Measurements from ENCODE around the gene SLC17A9. TPM values are rescaled to one million over a fixed set of nuclear protein-coding genes. Genes with fewer than 3 reads are reported as not detected.

SLC17A9 gene
- total and polyA plus RNA-seq, 2 of the 8 experiments (the other 6 are each of a cell fraction or from before 2014, with no cell fraction given): 23.5 to 35.2 TPM

DNA sequence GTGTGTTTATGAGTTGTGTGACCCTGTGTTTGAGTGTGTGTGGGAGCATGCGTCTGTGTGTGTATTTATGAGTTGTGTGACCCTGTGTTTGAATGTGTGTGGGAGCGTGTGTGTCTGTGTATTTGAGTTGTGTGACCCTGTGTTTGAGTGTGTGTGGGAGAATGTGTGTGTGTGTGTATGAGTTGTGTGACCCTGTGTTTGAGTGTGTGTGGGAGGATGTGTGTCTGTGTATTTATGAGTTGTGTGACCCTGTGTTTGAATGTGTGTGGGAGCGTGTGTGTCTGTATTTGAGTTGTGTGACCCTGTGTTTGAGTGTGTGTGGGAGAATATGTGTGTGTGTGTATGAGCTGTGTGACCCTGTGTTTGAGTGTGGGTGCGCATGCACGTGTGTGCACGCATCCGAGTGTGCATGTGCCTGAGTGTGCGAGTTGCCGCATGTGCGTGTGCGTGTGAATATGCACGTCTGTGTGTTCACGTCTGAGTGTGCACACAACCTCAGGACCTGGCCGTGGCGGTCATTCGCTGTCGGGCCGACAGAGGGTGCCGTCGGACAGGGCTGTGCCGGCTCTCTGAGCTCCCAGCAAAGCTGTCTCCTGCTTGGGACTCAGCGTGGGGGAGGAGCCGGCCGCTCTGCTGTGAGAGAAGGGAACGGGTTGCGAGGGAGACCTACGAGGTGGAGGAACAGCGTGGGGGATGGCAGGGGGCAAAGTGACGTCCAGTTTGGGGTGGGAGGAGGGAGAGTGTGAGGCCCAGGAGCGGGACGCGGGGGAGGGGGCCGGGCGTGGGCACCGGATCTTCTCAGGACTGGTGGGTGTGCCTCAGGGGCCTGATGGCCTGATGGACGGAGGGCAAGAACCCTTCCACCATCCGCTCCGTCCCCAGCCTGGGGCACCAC, 19.7 kb downstream of the SLC17A9 start:
- CTCF ChIA-PET (ENCODE audit: partially characterized antibody): interaction anchor here (0.6 to 1.8 kb wide), 33 partner anchors 13 to 380 kb away, joined by 3 to 9 read pairs (median 4); partner anchors contain the start of gene BIRC7
- peak overlapping the region; percentile 18; the same call in 1 of the 2 replicates for H2BK20ac ChIP-seq (ENCODE audit: low read length)
- peaks cover 13% of the 10 kb centered on the region; the same call in 1 of the 2 replicates for H3K23me2 ChIP-seq (ENCODE audit: low read depth, low read length)
- H4K8ac ChIP-seq (ENCODE audit: extremely low read depth, insufficient read depth, low read length): no peak overlapping the region
- peaks cover 8 to 37% (median 23%) of the 10 kb centered on the region in 4 experiments for H3K27me3 ChIP-seq (replicated peaks in 1 of 4; ENCODE audit: control insufficient read depth in 3 of 4, extremely low read depth in 1 of 4, insufficient read depth in 3 of 4, low read length in 3 of 4)
- H3K36me3 ChIP-seq (ENCODE audit: control insufficient read depth in 2 of 4, insufficient read depth in 4 of 4, low read length in 3 of 4): no peaks in the 10 kb centered on the region
- peaks cover 2 to 20% (median 11%) of the 10 kb centered on the region in 4 experiments for H3K4me1 ChIP-seq (replicated peaks in 1 of 4; ENCODE audit: control insufficient read depth in 3 of 4, insufficient read depth in 4 of 4, low read length in 3 of 4)
- no peak overlapping the region for H2BK5ac ChIP-seq (ENCODE audit: low read depth, low read length)
- H2BK15ac ChIP-seq (ENCODE audit: low read length): 0 out of 2 replicates have a peak overlapping the region, but pooled peaks have one; percentile 93
- H4K5ac ChIP-seq (ENCODE audit: insufficient read length, low read depth, low read length): no peak overlapping the region
- H3K4me3 ChIP-seq (ENCODE audit: extremely low read depth in 1 of 4, insufficient read depth in 2 of 4, low read depth in 3 of 4, low read length in 4 of 4): peak overlapping the region in 3 of 4 experiments; percentile 15 to 55 (median 34); a peak in 5 of 8 replicates
- H2BK120ac ChIP-seq (replicated peaks; ENCODE audit: low read depth, low read length): peak overlapping the region; percentile 72
- peak; percentile 38 to 97 for DNase-seq (ENCODE audit: low read depth in 1 of 2, low spot score in 2 of 2)
- no peaks in the 10 kb centered on the region for H3K79me1 ChIP-seq (ENCODE audit: low read depth, low read length)
- no peak for FAIRE-seq
- 0 out of 2 replicates have a peak overlapping the region, but pooled peaks have one; percentile 56 for H2AK5ac ChIP-seq (ENCODE audit: low read depth, low read length)
- no peak overlapping the region for H3K9ac ChIP-seq (replicated peaks in 1 of 4; ENCODE audit: extremely low read depth in 1 of 4, low read depth in 3 of 4, low read length in 3 of 4)
- POLR2A ChIA-PET (ENCODE audit: partially characterized antibody): interaction anchor here (0.8 to 1.8 kb wide), 6 partner anchors 27 to 56 kb away, joined by 3 to 12 read pairs (median 4); partner anchors contain the start of gene BHLHE23
- H3K14ac ChIP-seq (ENCODE audit: insufficient read length): no peak overlapping the region
- H3K18ac ChIP-seq (ENCODE audit: extremely low read depth, low read length): peak overlapping the region; percentile 60
- H3K79me2 ChIP-seq (ENCODE audit: control insufficient read depth in 1 of 2, insufficient read depth in 2 of 2, low read length in 2 of 2): no peaks in the 10 kb centered on the region
- no peak overlapping the region for H3K56ac ChIP-seq (replicated peaks; ENCODE audit: insufficient read length, low read depth, low read length)
- peak overlapping the region; percentile 85 for H3K4ac ChIP-seq (replicated peaks; ENCODE audit: insufficient read length, low read depth, low read length)
- no peak overlapping the region for H3K23ac ChIP-seq (ENCODE audit: insufficient read length)
- no peak overlapping the region for H3K27ac ChIP-seq (ENCODE audit: low read depth, low read length)
- peaks cover 0 to 8% of the 10 kb centered on the region in 2 experiments for H4K20me1 ChIP-seq (replicated peaks in 1 of 2; ENCODE audit: control insufficient read depth in 1 of 2, insufficient read depth in 2 of 2, low read length in 2 of 2)
- peak overlapping the region; percentile 18 to 69 for H3K4me2 ChIP-seq (ENCODE audit: insufficient read depth in 1 of 2, low read depth in 2 of 2, low read length in 2 of 2)
- H2AFZ ChIP-seq (ENCODE audit: low read length): no peak overlapping the region
- peak overlapping the region; percentile 74 for H4K91ac ChIP-seq (replicated peaks; ENCODE audit: insufficient read length, low read length)
- WGBS, 2 experiments (ENCODE audit: extremely low coverage in 1 of 2, insufficient coverage in 1 of 2, insufficient read length in 1 of 2, insufficient replicate concordance in 2 of 2, low coverage in 1 of 2, low lambda C conversion rate in 2 of 2, missing lambda C conversion rate in 1 of 2): 7% methylated on average over 28 of the region's 38 CpGs; no CpG with 5 or more reads in 1 of the 2 experiments
- peak overlapping the region; percentile 90; the same call in 1 of the 2 replicates for H2BK12ac ChIP-seq (ENCODE audit: low read depth, low read length)
- no peaks in the 10 kb centered on the region for H3K9me3 ChIP-seq (ENCODE audit: insufficient read depth in 2 of 2, low read depth in 1 of 2, low read length in 1 of 2)
- TF ChIP-seq RAD21 (IDR thresholded peaks at IDR 0.05 in 1 of 2, conservative IDR thresholded peaks at IDR 0.05 in 1 of 2; ENCODE audit: low read depth in 2 of 2, low read length in 2 of 2) (peak; percentile 98), CREB1 (IDR thresholded peaks at IDR 0.05) (no peak), SIN3A (conservative IDR thresholded peaks at IDR 0.05 in 1 of 2, IDR thresholded peaks at IDR 0.05 in 1 of 2; ENCODE audit: low read depth in 1 of 2, low read length in 2 of 2) (peak in 1 of 2 experiments; percentile 67; a peak in 2 of 4 replicates), YY1 (IDR thresholded peaks at IDR 0.05; ENCODE audit: low read depth, low read length) (no peak), CHD2 (IDR thresholded peaks at IDR 0.05; ENCODE audit: low read length) (0 out of 2 replicates have a peak, but pooled peaks have one; percentile 24)
- TF ChIP-seq, protein P1, sequence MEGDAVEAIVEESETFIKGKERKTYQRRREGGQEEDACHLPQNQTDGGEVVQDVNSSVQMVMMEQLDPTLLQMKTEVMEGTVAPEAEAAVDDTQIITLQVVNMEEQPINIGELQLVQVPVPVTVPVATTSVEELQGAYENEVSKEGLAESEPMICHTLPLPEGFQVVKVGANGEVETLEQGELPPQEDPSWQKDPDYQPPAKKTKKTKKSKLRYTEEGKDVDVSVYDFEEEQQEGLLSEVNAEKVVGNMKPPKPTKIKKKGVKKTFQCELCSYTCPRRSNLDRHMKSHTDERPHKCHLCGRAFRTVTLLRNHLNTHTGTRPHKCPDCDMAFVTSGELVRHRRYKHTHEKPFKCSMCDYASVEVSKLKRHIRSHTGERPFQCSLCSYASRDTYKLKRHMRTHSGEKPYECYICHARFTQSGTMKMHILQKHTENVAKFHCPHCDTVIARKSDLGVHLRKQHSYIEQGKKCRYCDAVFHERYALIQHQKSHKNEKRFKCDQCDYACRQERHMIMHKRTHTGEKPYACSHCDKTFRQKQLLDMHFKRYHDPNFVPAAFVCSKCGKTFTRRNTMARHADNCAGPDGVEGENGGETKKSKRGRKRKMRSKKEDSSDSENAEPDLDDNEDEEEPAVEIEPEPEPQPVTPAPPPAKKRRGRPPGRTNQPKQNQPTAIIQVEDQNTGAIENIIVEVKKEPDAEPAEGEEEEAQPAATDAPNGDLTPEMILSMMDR (IDR thresholded peaks at IDR 0.05; ENCODE audit: control extremely low read depth in 1 of 3, insufficient read depth in 1 of 3, low read depth in 1 of 3, low read length in 3 of 3): peak; percentile 93 to 98 (median 96)

All from H1 (cell line).